ENCODE results near the gene CHN1.

CHN1 gene

DNA sequence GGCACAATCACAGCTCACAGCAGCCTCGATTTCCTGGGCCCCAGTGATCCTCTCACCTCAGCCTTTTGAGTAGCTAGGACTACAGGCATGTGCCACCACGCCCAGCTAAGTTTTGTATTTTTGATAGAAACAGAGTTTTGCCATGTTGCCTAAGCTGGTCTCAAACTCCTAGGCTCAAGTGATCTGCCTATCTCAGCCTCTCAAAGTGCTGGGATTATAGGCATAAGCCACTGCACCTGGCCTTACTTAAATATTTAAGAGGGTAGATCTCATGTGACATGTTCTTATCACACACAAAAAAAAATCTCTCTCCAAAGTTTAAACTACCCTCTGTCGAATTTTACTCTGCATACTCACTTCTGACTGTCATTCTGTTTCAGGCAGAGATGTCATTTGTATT, 165.5 kb downstream of the CHN1 start:
- H3K4me3 Mint-ChIP-seq: no peak overlapping the region
- H3K36me3 Mint-ChIP-seq (ENCODE audit: low read depth): peaks cover 8% of the 10 kb centered on the region
- TF ChIP-seq, protein P1, sequence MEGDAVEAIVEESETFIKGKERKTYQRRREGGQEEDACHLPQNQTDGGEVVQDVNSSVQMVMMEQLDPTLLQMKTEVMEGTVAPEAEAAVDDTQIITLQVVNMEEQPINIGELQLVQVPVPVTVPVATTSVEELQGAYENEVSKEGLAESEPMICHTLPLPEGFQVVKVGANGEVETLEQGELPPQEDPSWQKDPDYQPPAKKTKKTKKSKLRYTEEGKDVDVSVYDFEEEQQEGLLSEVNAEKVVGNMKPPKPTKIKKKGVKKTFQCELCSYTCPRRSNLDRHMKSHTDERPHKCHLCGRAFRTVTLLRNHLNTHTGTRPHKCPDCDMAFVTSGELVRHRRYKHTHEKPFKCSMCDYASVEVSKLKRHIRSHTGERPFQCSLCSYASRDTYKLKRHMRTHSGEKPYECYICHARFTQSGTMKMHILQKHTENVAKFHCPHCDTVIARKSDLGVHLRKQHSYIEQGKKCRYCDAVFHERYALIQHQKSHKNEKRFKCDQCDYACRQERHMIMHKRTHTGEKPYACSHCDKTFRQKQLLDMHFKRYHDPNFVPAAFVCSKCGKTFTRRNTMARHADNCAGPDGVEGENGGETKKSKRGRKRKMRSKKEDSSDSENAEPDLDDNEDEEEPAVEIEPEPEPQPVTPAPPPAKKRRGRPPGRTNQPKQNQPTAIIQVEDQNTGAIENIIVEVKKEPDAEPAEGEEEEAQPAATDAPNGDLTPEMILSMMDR (IDR thresholded peaks at IDR 0.05; ENCODE audit: unreplicated experiment in 3 of 3): no peak
- peaks cover 5% of the 10 kb centered on the region for H3K9me3 Mint-ChIP-seq
- H3K4me1 Mint-ChIP-seq: peaks cover 35% of the 10 kb centered on the region
- H3K27me3 Mint-ChIP-seq (ENCODE audit: low read depth): peaks cover 3% of the 10 kb centered on the region
- no peak overlapping the region for H3K27ac Mint-ChIP-seq

DNA sequence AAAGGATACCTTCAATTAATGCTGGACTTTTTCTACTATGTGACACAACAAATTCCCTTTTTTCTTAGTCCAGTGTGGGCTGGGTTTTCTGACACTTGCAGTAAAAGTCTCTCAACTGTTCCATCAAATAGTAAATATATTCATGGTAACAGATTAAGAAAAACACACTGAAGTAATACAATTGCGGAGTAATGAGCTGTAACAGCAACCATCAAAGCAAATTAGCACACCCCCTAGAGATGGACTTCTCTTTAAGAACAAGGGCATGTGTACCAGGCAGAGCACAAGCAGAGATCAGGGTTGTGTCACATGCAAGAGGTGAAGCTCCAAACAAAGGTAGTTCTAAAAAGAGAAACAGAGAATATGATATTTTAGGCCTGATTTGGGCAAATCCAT, 168.2 kb downstream of the CHN1 start:
- Mint-ChIP-seq H3K27ac (peak overlapping the region in 1 of 3 experiments; percentile 44), H3K4me3 (no peak overlapping the region), H3K4me1 (peaks cover 28% of the 10 kb centered on the region), H3K9me3 (peaks cover 12% of the 10 kb centered on the region), H3K27me3 (ENCODE audit: low read depth) (peaks cover 2% of the 10 kb centered on the region), H3K36me3 (ENCODE audit: low read depth) (peaks cover 17% of the 10 kb centered on the region)
- TF ChIP-seq, protein P1 (IDR thresholded peaks at IDR 0.05; ENCODE audit: unreplicated experiment in 3 of 3): no peak

DNA sequence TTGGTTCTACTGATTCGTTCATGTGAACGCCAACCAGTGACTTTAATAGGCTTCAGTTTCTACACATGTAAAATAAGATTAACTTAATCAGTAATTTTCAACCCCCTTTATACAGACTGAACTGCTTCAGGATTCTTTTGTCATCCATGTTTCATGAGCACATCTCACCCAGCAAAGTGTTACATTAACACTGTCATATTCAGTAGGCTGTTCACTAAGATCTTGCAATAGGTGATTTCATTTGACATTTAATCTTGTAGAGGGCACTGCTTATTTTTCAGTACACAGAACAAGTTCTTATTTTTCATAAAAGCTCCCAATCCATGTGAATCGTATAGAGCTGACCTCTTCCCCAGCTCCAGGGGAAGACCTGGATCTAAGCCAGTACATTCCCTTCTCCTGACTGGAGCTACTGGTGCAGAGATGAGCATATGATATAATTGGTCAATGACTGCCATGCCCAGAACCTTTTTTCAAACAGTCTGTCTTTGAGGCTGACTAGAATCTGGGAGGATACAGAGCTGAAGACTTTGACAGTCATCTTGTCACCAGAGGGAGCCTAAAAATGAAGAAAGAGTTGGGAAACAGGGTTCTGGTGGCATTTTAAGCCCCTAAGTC, 168.7 kb downstream of the CHN1 start:
- Mint-ChIP-seq H3K4me1 (peaks cover 23% of the 10 kb centered on the region), H3K27ac (peak overlapping the region in 1 of 3 experiments; percentile 44), H3K9me3 (peaks cover 12% of the 10 kb centered on the region), H3K36me3 (ENCODE audit: low read depth) (peaks cover 17% of the 10 kb centered on the region), H3K4me3 (no peak overlapping the region), H3K27me3 (ENCODE audit: low read depth) (no peaks in the 10 kb centered on the region)
- TF ChIP-seq, protein P1 (IDR thresholded peaks at IDR 0.05; ENCODE audit: unreplicated experiment in 3 of 3): no peak

DNA sequence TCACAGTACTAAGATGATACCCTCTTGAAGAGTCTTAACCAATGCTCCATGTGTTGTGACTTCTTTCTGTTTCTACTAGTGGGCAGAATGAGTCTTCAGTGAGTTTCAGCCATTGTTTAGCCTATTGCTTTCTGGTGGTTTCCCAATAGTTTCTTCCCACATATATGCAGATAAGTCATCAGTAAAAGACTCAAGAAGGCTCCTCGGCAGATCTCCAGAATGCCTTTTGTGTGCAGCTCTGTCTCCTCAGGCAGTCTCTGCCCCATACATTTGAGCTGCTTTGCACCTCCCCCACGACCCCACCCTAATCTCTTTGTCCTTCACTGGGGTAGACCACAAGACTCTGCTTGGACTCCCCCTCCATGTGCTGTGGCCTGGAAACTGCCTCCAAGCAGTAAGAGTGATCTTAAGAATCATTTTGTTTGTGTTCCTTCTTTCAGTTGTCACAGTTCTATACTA, 169.4 kb downstream of the CHN1 start:
- H3K4me1 Mint-ChIP-seq: peaks cover 16% of the 10 kb centered on the region
- H3K36me3 Mint-ChIP-seq (ENCODE audit: low read depth): peaks cover 17% of the 10 kb centered on the region
- H3K9me3 Mint-ChIP-seq: peaks cover 12% of the 10 kb centered on the region
- TF ChIP-seq, protein P1 (IDR thresholded peaks at IDR 0.05; ENCODE audit: unreplicated experiment in 3 of 3): no peak
- no peak overlapping the region for H3K4me3 Mint-ChIP-seq
- H3K27ac Mint-ChIP-seq: no peak overlapping the region
- H3K27me3 Mint-ChIP-seq (ENCODE audit: low read depth): no peaks in the 10 kb centered on the region

DNA sequence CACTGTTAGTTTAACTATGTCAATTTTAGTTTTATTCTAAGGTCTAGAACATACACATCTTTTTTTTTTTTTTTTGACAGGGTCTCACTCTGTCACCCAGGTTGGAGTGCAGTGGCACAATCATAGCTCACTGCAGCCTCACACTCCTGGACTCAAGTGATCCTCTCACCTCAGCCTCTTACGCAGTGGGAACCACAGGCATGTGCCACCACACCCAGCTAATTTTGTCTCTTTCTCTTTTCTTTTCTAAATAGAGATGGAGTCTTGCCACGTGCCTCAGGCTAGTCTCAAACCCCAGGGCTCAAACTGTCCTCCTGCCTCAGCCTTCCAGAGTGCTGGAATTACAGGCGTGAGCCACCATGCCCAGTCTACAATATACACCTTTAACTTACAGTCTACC, 171.4 kb downstream of the CHN1 start:
- Mint-ChIP-seq H3K27ac (no peak overlapping the region), H3K27me3 (ENCODE audit: low read depth) (no peaks in the 10 kb centered on the region), H3K36me3 (ENCODE audit: low read depth) (peaks cover 17% of the 10 kb centered on the region), H3K9me3 (peaks cover 12% of the 10 kb centered on the region), H3K4me3 (no peak overlapping the region), H3K4me1 (peaks cover 9% of the 10 kb centered on the region)
- TF ChIP-seq, protein P1 (IDR thresholded peaks at IDR 0.05; ENCODE audit: unreplicated experiment in 3 of 3): no peak

DNA sequence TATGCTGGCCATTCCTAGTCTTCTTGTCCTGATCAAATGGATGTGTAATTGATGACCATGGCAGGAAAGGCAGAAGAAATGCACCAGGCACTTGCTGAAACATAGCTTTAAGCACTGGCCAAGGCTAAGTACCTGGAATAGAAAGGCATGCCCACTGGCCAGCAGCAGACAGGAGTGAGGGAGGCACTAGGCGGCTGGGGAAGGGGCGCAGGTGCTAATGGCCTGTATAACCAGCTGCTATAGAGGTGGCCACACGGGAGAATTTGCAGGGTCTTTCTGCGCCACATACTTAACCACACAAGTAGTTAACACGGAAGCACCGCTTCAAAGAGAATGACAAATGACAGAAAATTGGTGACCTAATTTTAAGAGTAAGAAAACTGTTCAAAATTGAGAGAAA, 174.6 kb downstream of the CHN1 start:
- no peak overlapping the region for H3K4me3 Mint-ChIP-seq
- TF ChIP-seq, protein P1 (IDR thresholded peaks at IDR 0.05; ENCODE audit: unreplicated experiment in 3 of 3): no peak
- H3K27ac Mint-ChIP-seq: no peak overlapping the region
- H3K4me1 Mint-ChIP-seq: peaks cover 18% of the 10 kb centered on the region
- H3K36me3 Mint-ChIP-seq (ENCODE audit: low read depth): peaks cover 12% of the 10 kb centered on the region
- no peaks in the 10 kb centered on the region for H3K27me3 Mint-ChIP-seq (ENCODE audit: low read depth)
- H3K9me3 Mint-ChIP-seq: peaks cover 10% of the 10 kb centered on the region
